Stimulated activated naive CD8-positive, alpha-beta T cell treated with anti-CD3 and anti-CD28 coated beads, Interleukin-15, Interleukin-2, amounts not matched to agents 100 ng/mL and 50 ng/mL, for 24 hours (primary cell): Measurements from ENCODE around the gene MTCH2.

Experiments
- H3K27ac Mint-ChIP-seq: one replicate; pipeline ENCODE4 v1.8.0; 2021; ENCODE audit warnings: mild to moderate bottlenecking, mixed read lengths
- H3K27me3 Mint-ChIP-seq: one replicate; pipeline ENCODE4 v1.8.0; 2021; ENCODE audit warnings: mixed read lengths
- H3K36me3 Mint-ChIP-seq: one replicate; pipeline ENCODE4 v1.8.0; 2021; ENCODE audit warnings: low read depth, mixed read lengths
- H3K4me1 Mint-ChIP-seq: one replicate; pipeline ENCODE4 v1.8.0; 2021; ENCODE audit warnings: low read depth, mixed read lengths
- H3K4me3 Mint-ChIP-seq: one replicate; pipeline ENCODE4 v1.8.0; 2021; ENCODE audit warnings: mild to moderate bottlenecking, mixed read lengths
- H3K9me3 Mint-ChIP-seq: one replicate; pipeline ENCODE4 v1.8.0; 2021; ENCODE audit warnings: mixed read lengths

MTCH2 gene

DNA sequence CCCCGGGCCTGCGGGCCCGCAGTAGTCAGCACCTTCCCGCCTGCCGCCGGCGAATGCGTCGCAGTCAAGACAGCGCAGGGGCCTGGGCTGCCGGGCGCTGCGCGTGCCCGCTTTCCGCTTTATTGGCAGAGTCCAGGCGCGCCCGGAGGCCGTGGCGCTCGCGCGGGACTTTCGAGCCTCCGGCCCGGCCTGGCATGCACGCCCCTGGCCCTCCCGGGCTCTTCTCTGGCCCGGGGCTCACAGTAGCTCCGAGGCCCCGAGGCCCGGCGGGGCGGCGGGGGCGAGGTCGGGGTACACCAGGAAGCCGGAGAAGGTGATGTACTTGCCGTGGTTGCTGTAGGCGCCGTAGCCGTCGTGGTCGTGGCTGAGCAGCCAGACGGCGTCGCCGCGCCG is 52.8 kb downstream of the MTCH2 start:
- peaks cover 27% of the 10 kb centered on the region for H3K27me3 Mint-ChIP-seq
- peaks cover under 1% of the 10 kb centered on the region for H3K36me3 Mint-ChIP-seq
- no peaks in the 10 kb centered on the region for H3K9me3 Mint-ChIP-seq
- peaks cover 11% of the 10 kb centered on the region for H3K4me1 Mint-ChIP-seq
- H3K4me3 Mint-ChIP-seq = no peak overlapping the region
- no peak overlapping the region for H3K27ac Mint-ChIP-seq

DNA sequence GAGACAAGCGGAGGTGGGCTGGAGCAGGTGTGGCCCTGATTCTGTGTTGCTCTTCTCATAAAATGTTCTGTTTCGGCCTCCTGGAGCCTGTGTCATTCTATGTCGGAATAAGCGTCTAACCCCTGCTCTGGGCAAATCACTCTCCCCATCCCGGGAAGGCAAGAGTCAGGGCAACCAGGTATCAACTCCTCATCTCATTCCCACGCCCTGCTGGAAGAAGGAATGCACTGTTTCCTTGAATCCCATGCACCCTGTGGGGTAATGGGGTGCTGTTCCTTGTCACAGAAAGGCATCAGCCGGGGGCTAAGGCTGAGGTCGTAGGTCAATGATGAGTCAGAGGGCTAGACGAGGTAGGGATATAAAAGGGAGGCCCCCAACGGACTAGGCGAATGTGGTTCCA is 53.2 kb downstream of the MTCH2 start:
- Mint-ChIP-seq H3K4me1 (peaks cover 11% of the 10 kb centered on the region), H3K27ac (no peak overlapping the region), H3K27me3 (peaks cover 24% of the 10 kb centered on the region), H3K9me3 (no peaks in the 10 kb centered on the region), H3K4me3 (no peak overlapping the region), H3K36me3 (peaks cover 5% of the 10 kb centered on the region)

DNA sequence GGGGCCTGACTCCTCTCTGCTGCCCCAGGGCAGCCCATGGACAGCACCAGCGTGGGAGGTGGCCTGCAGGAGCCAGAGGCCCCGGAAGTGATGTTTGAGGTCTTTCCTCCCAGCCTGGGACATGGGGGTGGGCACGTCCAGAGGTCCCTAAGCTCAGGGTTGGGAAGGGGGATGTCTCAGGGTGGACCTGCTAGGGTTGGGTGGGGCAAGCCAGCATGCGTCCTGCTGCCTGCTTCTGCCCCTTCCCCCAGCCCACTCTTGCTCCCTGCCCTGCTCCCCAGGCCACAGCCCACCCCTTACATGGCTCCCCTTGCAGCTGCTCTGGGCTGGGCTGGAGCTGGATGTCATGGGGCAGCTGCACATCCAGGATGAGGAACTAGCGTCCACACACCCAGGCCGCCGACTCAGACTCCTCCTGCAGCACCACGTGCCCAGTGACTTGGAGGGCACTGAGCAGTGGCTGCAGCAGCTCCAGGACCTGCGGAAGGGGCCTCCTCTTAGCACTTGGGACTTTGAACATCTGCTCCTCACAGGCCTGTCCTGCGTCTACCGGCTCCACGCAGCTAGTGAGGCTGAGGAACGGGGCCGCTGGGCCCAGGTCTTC is 54.5 kb downstream of the MTCH2 start:
- Mint-ChIP-seq H3K27ac (no peak overlapping the region), H3K36me3 (peaks cover 18% of the 10 kb centered on the region), H3K27me3 (peaks cover 12% of the 10 kb centered on the region), H3K4me3 (no peak overlapping the region), H3K4me1 (peaks cover 4% of the 10 kb centered on the region), H3K9me3 (no peaks in the 10 kb centered on the region)

DNA sequence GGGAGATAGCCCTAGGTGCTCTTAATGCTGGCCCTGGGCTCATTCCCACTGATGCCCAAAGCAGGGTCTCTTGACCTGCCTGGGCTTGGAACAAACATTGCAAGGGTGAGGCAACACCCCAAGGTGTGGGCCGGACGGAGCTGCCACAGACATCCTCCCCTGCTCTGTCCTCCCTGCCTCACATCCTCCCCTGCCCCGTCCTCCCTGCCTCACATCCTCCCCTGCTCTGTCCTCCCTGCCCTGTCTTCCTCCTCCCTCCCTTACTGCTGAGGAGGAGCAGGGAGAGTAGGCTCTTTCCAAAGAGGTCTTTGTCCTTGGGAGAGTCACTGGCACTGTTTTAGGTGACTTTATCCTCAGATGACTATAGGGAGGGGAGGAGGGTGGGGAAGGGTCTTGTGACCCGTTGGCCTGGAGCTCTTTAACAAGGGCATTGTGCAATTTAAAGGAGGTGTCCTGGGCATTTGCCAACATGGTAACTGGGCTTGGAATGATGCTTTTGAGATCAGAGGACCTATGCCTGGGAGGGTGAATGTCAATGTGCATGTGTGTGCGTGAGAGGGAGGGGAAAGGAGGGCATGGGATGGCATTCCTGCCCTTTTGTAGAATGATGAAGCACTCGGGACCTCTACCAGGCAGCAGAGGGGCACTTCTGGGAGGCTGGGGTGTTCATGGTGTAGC is 55.2 kb downstream of the MTCH2 start:
- H3K27me3 Mint-ChIP-seq = peaks cover 6% of the 10 kb centered on the region
- H3K4me3 Mint-ChIP-seq = no peak overlapping the region
- H3K9me3 Mint-ChIP-seq = no peaks in the 10 kb centered on the region
- H3K4me1 Mint-ChIP-seq = peaks cover 4% of the 10 kb centered on the region
- H3K27ac Mint-ChIP-seq = no peak overlapping the region
- H3K36me3 Mint-ChIP-seq = peaks cover 24% of the 10 kb centered on the region

DNA sequence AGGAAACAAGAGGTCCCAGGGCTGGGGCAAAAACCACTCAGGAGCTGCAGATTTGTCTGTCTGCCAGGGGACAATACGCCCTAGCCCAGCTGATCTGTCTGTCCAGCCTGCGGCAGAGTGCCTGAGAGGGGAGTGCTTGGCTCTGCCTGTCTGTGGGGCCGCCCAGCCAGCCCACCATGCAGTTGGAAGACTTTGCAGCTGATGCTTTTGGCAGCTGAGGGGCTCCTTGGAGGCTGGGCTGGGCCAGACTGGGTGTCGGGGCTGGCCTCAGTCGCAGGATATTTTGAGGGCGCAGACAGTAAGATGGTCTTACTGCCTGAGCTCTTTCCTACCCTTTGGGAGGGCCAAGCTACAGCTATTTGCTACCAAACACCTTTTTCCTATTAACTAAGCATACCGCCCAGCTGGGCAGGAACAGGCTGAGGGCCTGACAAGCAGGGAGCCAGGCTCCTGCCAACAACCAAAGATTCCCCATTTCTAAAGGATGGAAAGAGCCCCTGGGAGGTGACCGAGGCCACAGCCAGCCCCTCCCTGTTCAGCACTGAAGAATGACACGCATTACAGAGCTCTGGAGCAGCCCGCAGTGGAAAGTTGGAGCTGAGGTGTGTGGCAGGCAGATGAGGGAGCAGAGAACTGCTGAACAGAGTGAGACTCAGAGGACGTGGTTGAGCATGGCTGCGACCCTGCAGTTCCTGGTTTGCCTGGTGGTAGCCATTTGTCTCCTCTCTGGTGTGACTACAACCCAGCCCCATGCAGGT is 56.1 kb downstream of the MTCH2 start, which contains the start of gene FAM180B:
FAM180B (plus strand) TSS at position 581 of the 758 bp plus-strand sequence; CDS start at position 672, 91 bp downstream.
- Mint-ChIP-seq H3K36me3 (peaks cover 33% of the 10 kb centered on the region), H3K27me3 (no peaks in the 10 kb centered on the region), H3K4me3 (no peak within 1 kb of the TSS), H3K27ac (no peak within 1 kb of the TSS), H3K4me1 (peaks cover 3% of the 10 kb centered on the region), H3K9me3 (no peaks in the 10 kb centered on the region)

DNA sequence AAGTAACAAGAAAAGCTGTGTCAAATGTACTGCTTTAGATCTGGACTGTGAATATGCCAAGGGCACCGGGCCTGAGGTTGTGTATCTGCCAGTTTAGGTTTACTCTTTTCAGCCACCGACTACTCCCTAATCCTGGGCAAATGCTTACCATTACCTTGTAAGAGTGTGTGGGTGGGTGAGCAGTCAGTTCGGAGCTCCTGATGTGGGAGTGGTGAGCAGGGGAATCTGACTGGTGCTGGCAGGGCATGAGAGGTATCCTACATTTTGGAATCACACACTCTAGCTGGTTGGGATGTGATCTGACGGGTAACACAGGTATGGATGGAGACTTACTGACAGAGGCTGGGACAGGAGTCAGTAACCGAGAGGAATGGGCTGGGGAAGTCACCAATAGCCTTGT is 58.5 kb downstream of the MTCH2 start:
- peaks cover 22% of the 10 kb centered on the region for H3K4me1 Mint-ChIP-seq
- H3K27me3 Mint-ChIP-seq = no peaks in the 10 kb centered on the region
- H3K36me3 Mint-ChIP-seq = peaks cover 50% of the 10 kb centered on the region
- no peak overlapping the region for H3K27ac Mint-ChIP-seq
- no peak overlapping the region for H3K4me3 Mint-ChIP-seq
- H3K9me3 Mint-ChIP-seq = no peaks in the 10 kb centered on the region

DNA sequence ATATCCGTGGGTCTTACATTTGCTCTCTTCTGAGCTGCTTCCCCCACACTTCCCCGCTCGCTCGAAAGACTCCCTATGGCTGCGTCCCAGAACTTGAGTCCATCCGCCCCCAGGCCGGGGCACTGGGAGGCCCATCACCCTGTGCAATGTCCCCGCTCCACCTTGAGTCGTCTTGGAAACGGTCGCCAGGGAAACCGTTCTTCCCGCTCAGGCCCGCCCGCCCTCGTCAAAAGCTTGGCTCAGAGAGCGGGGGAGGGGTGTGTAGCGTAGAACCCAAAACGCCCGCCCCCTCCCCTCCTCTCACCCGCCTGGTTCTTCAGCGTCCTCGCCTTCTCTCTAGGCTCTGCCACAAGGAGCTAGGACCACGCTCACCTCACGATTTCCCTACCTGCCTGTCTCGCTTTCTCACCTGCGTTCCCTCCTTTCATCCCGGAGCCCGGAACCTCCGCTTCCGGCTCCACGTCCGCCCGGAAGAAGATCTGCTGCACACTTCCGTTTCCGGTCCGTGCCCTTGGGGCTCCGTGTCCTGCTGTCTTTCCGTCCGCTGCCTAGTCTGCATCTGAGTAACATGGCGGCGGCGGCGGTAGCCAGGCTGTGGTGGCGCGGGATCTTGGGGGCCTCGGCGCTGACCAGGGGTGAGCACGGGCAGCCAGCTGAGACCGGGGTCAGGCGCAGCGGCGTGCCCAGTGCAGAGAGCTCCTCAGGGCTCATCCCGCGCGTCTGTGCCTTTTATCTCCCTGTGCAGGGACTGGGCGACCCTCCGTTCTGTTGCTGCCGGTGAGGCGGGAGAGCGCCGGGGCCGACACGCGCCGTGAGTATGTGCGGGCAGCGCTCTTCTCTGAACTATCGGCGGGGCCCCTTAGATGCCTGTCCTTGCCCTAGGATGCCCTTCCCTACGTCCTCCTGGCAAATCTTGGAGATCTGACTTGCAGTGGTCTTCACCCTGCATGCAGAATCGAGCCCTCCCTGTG is 63.5 kb downstream of the MTCH2 start, which contains the start of the genes KBTBD4 and NDUFS3:
KBTBD4 (minus strand) TSS at position 447 of the 971 bp plus-strand sequence; CDS start at position 428, 19 bp downstream.
NDUFS3 (plus strand) TSS at position 551 of the 971 bp plus-strand sequence; CDS start at position 569, 18 bp downstream.
- Mint-ChIP-seq H3K36me3 (peaks cover 69% of the 10 kb centered on the region), H3K27me3 (no peaks in the 10 kb centered on the region), H3K9me3 (no peaks in the 10 kb centered on the region), H3K27ac (peak within 1 kb of the TSS; percentile 99), H3K4me1 (peaks cover 46% of the 10 kb centered on the region), H3K4me3 (peak within 1 kb of the TSS; percentile 98)

DNA sequence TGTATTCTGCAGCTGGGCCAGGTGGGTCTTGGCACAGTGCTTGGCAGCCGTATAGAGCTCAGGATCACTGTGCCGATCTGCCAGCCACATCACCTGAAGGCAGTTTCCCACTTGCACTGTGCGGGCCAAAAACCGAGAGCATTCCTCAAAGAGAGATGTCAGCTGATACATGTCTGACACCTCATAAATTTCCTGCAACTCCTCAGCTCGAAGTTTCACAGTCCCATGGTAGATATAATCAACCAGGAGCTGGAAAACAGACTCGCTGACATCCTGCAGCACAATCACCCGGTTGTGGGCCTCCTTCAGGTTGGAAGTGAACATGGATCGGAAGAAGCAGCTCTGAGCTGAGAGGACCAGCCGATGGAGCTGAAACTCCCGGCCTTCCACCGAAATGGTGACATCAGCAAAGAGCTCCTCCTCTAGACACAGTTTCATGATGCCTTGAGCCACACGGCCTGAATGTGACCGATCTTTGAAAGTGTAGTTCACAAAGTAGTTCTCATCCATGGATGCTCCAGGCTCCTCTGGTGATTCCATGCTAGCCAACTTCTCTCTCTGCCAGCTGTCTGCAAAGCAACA is 64.8 kb downstream of the MTCH2 start:
- Mint-ChIP-seq H3K27ac (peak overlapping the region; percentile 50), H3K4me3 (peak overlapping the region; percentile 98), H3K9me3 (no peaks in the 10 kb centered on the region), H3K36me3 (peaks cover 68% of the 10 kb centered on the region), H3K27me3 (no peaks in the 10 kb centered on the region), H3K4me1 (peaks cover 47% of the 10 kb centered on the region)

DNA sequence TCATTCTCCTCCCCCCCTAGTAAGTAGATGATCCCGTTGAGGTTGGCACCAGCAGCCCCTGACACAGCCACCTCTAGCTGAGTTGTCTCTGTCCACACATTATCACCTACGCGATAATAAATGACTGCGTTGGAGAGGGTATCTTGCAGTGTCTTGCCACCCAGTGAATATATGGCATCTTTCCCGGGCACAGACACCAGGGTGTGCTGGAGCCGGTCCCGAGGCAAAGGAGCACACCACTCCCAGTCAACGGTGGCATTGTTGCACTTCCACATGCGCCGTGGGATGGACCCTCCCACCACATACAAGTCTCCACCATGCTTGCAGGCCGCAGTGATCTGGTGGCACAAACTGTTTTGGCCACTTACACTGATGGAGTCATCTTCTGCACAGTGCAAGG is 69.0 kb downstream of the MTCH2 start:
- H3K27me3 Mint-ChIP-seq = no peaks in the 10 kb centered on the region
- no peaks in the 10 kb centered on the region for H3K9me3 Mint-ChIP-seq
- no peak overlapping the region for H3K27ac Mint-ChIP-seq
- H3K36me3 Mint-ChIP-seq = peaks cover 66% of the 10 kb centered on the region
- H3K4me1 Mint-ChIP-seq = peaks cover 23% of the 10 kb centered on the region
- H3K4me3 Mint-ChIP-seq = no peak overlapping the region

DNA sequence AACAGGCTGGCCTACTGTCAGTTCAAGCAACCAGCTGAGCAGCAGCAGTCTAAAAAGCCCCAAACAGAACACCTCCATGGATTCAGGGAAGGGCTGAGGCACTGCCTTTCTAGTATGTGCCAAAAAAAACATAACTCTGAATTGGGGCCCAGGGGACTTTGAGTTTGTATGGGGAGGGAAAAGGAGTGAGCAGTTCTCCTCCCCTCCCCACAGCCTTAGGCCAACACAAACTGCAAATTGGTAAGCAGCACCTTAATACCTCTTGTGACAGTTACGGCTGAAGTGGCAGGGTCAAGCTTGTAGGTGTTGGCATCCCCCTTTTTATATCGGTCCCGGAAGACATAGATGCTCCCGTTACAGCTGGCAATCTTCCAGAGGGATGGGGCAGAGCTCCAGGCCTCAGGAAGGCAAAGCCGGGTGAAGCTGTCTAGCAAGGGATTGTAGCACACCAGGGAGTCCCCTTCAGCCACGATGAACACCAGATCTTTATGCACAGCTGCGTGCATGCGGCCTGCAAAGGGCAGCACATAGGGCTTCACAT is 69.6 kb downstream of the MTCH2 start:
- peaks cover 66% of the 10 kb centered on the region for H3K36me3 Mint-ChIP-seq
- no peak overlapping the region for H3K4me3 Mint-ChIP-seq
- H3K27me3 Mint-ChIP-seq = no peaks in the 10 kb centered on the region
- H3K4me1 Mint-ChIP-seq = peaks cover 19% of the 10 kb centered on the region
- no peaks in the 10 kb centered on the region for H3K9me3 Mint-ChIP-seq
- H3K27ac Mint-ChIP-seq = peak overlapping the region; percentile 40

DNA sequence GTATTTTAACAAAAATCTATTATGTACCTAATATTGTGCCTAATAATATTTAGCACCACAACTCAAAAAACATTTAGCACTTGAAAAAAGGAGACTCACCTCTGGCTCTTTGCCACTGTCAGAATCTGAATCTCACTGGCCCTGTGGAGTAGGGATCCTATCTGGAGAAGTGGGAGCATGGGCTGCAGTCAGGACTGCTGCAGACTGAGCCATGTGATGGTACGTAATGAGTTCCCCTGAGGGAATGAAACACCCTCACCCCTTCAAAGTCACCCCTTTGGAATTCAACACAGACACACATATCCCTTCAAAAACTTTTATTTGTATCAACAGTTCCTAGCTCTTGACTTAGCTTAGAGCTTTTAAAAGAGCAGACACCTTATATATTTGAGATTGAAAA is 70.5 kb downstream of the MTCH2 start:
- Mint-ChIP-seq H3K27me3 (no peaks in the 10 kb centered on the region), H3K4me1 (peaks cover 14% of the 10 kb centered on the region), H3K9me3 (no peaks in the 10 kb centered on the region), H3K27ac (no peak overlapping the region), H3K36me3 (peaks cover 61% of the 10 kb centered on the region), H3K4me3 (no peak overlapping the region)

DNA sequence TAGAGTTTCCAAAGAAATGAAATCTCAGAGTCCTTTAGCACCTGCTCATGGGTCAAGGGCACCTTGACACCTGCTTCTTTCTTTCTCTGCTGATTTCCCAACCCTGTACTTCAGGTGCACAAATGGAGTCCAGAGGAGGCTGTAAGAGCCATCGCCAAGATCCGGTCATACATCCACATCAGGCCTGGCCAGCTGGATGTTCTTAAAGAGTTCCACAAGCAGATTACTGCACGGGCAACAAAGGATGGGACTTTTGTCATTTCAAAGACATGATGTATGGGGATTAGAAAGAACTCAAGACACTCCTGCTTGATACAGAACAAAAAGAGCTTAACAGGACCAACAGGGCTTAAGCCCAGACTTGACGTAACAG is 71.0 kb downstream of the MTCH2 start:
- H3K36me3 Mint-ChIP-seq = peaks cover 55% of the 10 kb centered on the region
- no peak overlapping the region for H3K4me3 Mint-ChIP-seq
- H3K27me3 Mint-ChIP-seq = no peaks in the 10 kb centered on the region
- peaks cover 14% of the 10 kb centered on the region for H3K4me1 Mint-ChIP-seq
- H3K9me3 Mint-ChIP-seq = no peaks in the 10 kb centered on the region
- H3K27ac Mint-ChIP-seq = peak overlapping the region; percentile 28

DNA sequence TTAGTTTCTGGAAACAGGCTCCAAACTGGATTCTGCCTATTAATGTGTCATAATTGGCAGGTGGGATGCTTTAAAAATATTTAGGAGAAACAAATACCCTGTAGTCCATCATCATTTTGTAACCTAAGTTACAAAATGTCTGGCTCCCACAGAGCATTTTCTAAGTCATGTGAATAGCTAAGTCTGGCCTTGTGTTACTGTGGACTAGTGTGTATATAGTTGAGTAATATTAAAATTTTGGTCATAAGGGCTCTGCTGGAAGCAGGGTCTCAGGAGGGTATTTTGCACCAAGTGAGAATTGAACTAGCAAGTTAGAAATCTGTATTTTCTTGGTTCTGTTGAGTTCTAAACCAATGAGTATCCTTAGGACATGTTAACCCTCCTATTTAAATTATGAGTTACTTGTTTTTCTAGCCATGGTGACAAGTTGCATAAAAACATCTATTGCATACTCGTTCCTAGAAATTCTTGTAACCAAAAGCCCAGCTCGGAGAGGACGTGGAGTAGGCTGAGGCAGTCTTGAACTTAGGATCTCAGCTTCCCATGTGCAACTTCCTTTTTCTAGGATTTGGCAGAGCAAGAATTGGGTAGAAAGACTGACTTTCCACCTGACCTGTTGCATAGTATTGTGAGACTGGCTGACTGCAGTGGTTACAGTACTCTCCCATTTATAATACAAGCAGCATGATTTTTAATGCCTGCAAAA is 71.6 kb downstream of the MTCH2 start:
- Mint-ChIP-seq H3K4me3 (no peak overlapping the region), H3K4me1 (peaks cover 16% of the 10 kb centered on the region), H3K27ac (no peak overlapping the region), H3K36me3 (peaks cover 52% of the 10 kb centered on the region), H3K27me3 (no peaks in the 10 kb centered on the region), H3K9me3 (no peaks in the 10 kb centered on the region)
